K562 (cell line): ENCODE measurements around the gene TEX14. TPM values are rescaled to one million over a fixed set of nuclear protein-coding genes. Genes with fewer than 3 reads are reported as not detected.

ENCODE experiments used
- ATAC-seq: fragments of 200-7000 bp; cut with Tn5 transposase; 3 replicates; pipeline ENCODE4 v1.9.1; 2020; ENCODE audit warnings: moderate library complexity
- BruUV-seq: library from RNA; stranded (reverse); fragments of 400-500 nt; replicated peaks from 2 replicates; lab custom pipeline; 2021; lab: Mats Ljungman, UMichigan
- CTCF ChIA-PET: fragments of 300-600 bp; formaldehyde crosslinking; extraction: SDS; loops from one replicate; lab custom pipeline; 2021; ENCODE audit warnings: low intra/inter-chr PET ratio; lab: Yijun Ruan, JAX
- POLR2A ChIA-PET: fragments of 300-600, 350-650 bp; sonication (Branson Sonifier 250); formaldehyde crosslinking; extraction: SDS; loops from one replicate; lab custom pipeline; 2021; ENCODE audit warnings: antibody characterized with exemption, inconsistent platforms; lab: Yijun Ruan, JAX
- DNase-seq, 4 experiments: peaks; one replicate each; pipeline versions ENCODE4 v3.0.0 to v3.0.0-alpha.2; 2011 to 2018; ENCODE audit warnings: low spot score in 3 of 4, mixed read lengths in 3 of 4; ENCODE audit errors: extremely low read depth in 1 of 4
- FAIRE-seq: peaks from 2 replicates; lab custom pipeline; 2011; peaks lifted over from hg19 to GRCh38; lab: Jason Lieb, UNC
- H2AFZ ChIP-seq: 2 replicates; pipeline ENCODE4 v1.6.0; 2011; ENCODE audit warnings: low read depth, low read length, control low read depth, inconsistent platforms
- H3K27ac ChIP-seq: fragments of 200-600 bp; 3 replicates; pipeline ENCODE4 v1.8.0; 2011; ENCODE audit warnings: low read depth, mild to moderate bottlenecking, control low read depth, inconsistent platforms, low read length, moderate library complexity, mixed read lengths; ENCODE audit errors: extremely low read depth
- H3K27me3 ChIP-seq, 2 experiments: fragments of 300-600 bp in 1 of 2; 2 replicates in 1 of 2; 3 replicates in 1 of 2; pipeline versions ENCODE4 v1.6.0 to v1.8.0; 2011; ENCODE audit warnings: inconsistent platforms in 2 of 2, low read length in 2 of 2, mild to moderate bottlenecking in 1 of 2, mixed read lengths in 1 of 2, moderate library complexity in 1 of 2; ENCODE audit not compliant: control insufficient read depth in 2 of 2, insufficient read depth in 2 of 2
- H3K36me3 ChIP-seq: fragments of 300-600 bp; 3 replicates; pipeline ENCODE4 v1.8.0; 2011; ENCODE audit warnings: mild to moderate bottlenecking, low read length, inconsistent platforms; ENCODE audit not compliant: control insufficient read depth, insufficient read depth
- H3K4me1 ChIP-seq, 2 experiments: fragments of 200-600 bp in 1 of 2; replicated peaks in 1 of 2; 2 replicates in 1 of 2; 3 replicates in 1 of 2; pipeline versions ENCODE4 v1.5.1 to v1.8.0; 2011; ENCODE audit warnings: inconsistent platforms in 2 of 2, low read length in 2 of 2, mild to moderate bottlenecking in 1 of 2, mixed read lengths in 1 of 2, moderate library complexity in 1 of 2; ENCODE audit not compliant: control insufficient read depth in 2 of 2, insufficient read depth in 2 of 2
- H3K4me2 ChIP-seq: 2 replicates; pipeline ENCODE4 v1.6.1; 2011; ENCODE audit warnings: low read length, control low read depth, inconsistent platforms, mixed read lengths; ENCODE audit not compliant: insufficient read depth
- H3K4me3 ChIP-seq: fragments of 200-600 bp; sonication (generic), shearing (Covaris generic); 2 replicates; pipeline ENCODE4 v1.5.1; 2016; ENCODE audit warnings: control low read depth, inconsistent platforms
- H3K79me2 ChIP-seq: fragments of 200-600 bp; 3 replicates; pipeline ENCODE4 v1.8.0; 2011; ENCODE audit warnings: low read length, inconsistent platforms; ENCODE audit not compliant: control insufficient read depth, insufficient read depth
- H3K9ac ChIP-seq, 2 experiments: 2 replicates each; pipeline versions ENCODE4 v1.6.0 to v1.6.1; 2011; ENCODE audit warnings: low read depth in 2 of 2, low read length in 2 of 2, control low read depth in 1 of 2, inconsistent platforms in 1 of 2, mild to moderate bottlenecking in 1 of 2, mixed read lengths in 1 of 2; ENCODE audit not compliant: insufficient read depth in 1 of 2
- H3K9me1 ChIP-seq: one replicate; pipeline ENCODE4 v1.6.0; 2011; ENCODE audit warnings: inconsistent platforms, mild to moderate bottlenecking, low read length, moderate library complexity; ENCODE audit not compliant: control insufficient read depth, insufficient read depth
- H3K9me3 ChIP-seq: replicated peaks from 2 replicates; pipeline ENCODE4 v1.5.1; 2011; ENCODE audit warnings: low read depth, low read length, inconsistent platforms; ENCODE audit not compliant: control insufficient read depth, insufficient read depth
- H4K20me1 ChIP-seq: replicated peaks from 2 replicates; pipeline ENCODE4 v1.6.1; 2011; ENCODE audit warnings: low read length, inconsistent platforms, mixed read lengths; ENCODE audit not compliant: control insufficient read depth, insufficient read depth
- CEBPB ChIP-seq: fragments of 450-650 bp; IDR thresholded peaks from 2 replicates; pipeline ENCODE4 v1.6.1; 2016; ENCODE audit warnings: missing genetic modification characterization, missing compliant biosample characterization
- WGBS: fragments of 100-300 bp; shearing (Covaris generic); methylation state at CpG from one replicate; pipeline ENCODE4 v1.1.6; 2016; ENCODE audit warnings: low coverage, mixed read lengths; ENCODE audit not compliant: insufficient coverage; ENCODE audit errors: missing lambda C conversion rate; 5-methylcytosine and 5-hydroxymethylcytosine counted together
- in situ Hi-C: fragments of 300-500 bp; cut with MboI; formaldehyde crosslinking; loops from 4 replicates; pipeline ENCODE4 v1.15.0; 2018; ENCODE audit warnings: inconsistent platforms, mixed read lengths
- intact Hi-C: fragments of 100-400 bp; cut with micrococcal nuclease; formaldehyde crosslinking; loops from 2 replicates; pipeline ENCODE4 v1.14.2; 2022
- polyA plus RNA-seq, 8 experiments: library from polyadenylated mRNA; depleted of rRNA in 4 of 8; stranded (reverse) in 5 of 8; unstranded in 3 of 8; fragments of >200 nt; fragmentation: Nextera tagmentation in 2 of 8; fragmentation: Illumina TruSeq in 1 of 8; extraction: Ambion mirVana in 2 of 8; extraction: Trizol in 1 of 8; gene quantifications; 2 replicates each; pipeline versions ENCODE4 v1.2.1 to v1.2.3, GENCODE V29; 2011 to 2014; ENCODE audit warnings: inconsistent platforms in 1 of 8, missing spikeins in 1 of 8
- small RNA-seq: library from RNA; depleted of rRNA; stranded (forward); fragments of <200 nt; gene quantifications from one replicate; pipeline ENCODE3, GENCODE V24; 2014
- total RNA-seq, 7 experiments: library from RNA; depleted of rRNA in 6 of 7; stranded (reverse); fragments of >200 nt in 6 of 7; fragmentation: Illumina TruSeq in 2 of 7; extraction: Trizol in 2 of 7; gene quantifications; 2 replicates each; pipeline versions ENCODE4 v1.2.1 to v1.2.3, GENCODE V29; 2011 to 2021; ENCODE audit warnings: low replicate concordance in 1 of 7
- TF ChIP-seq, protein P1 (sequence below), 3 experiments: IDR thresholded peaks in 2 of 3; conservative IDR thresholded peaks in 1 of 3; 2 replicates each; pipeline ENCODE4 v1.5.1; 2011 to 2012; ENCODE audit warnings: low read length in 3 of 3, mild to moderate bottlenecking in 3 of 3, control low read depth in 2 of 3, improper control_type of control experiment in 1 of 3, inconsistent platforms in 1 of 3, low read depth in 1 of 3, mixed read lengths in 1 of 3, moderate library complexity in 1 of 3; ENCODE audit not compliant: insufficient read depth in 2 of 3

The TEX14 gene
- total and polyA plus RNA-seq, 9 of the 15 experiments (the other 6 are each of a cell fraction or from before 2014, with no cell fraction given): 0.05 to 0.12 (median 0.09) TPM; not detected in 1

DNA sequence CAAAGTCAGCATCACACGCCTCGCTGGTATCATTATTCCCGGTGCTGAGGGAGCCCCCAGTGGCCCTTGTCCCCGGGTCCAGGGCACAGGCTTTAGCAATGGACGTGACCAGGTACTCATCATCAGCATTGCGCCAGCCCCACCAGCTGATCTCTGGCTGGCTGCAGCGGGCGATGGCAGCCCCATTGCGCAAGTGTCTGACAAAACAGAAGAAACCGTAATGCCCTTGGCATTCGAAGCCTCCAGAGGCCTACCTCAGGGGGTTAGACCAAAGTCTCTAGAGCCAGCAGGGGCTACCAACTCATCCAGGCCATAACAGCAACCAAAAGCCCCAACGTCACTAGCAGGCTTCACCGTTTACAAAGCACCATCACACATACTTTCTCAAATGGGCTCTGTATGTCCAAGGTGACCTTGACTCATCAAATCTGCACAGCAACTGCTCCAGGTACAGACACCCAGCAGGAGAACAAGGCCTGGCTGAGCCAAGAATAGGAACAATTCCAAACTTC is 184.7 kb downstream of the TEX14 start:
- H3K4me1 ChIP-seq: no peaks in the 10 kb centered on the region
- ChIA-PET POLR2A (interaction anchor here (1.1 to 5.4 kb wide), 2 partner anchors 7 to 13 kb away, joined by 4 to 26 read pairs; no protein-coding TSS in a partner anchor), CTCF (no interaction called here)
- no peak overlapping the region for H3K4me2 ChIP-seq
- ATAC-seq: no peak
- FAIRE-seq: no peak
- in situ Hi-C loops (no loop called here), intact Hi-C loops (no loop called here)
- H3K27ac ChIP-seq: no peak overlapping the region
- no peak overlapping the region for H2AFZ ChIP-seq
- peak; percentile 47; the same call in 1 of the 2 replicates for TF ChIP-seq CEBPB (tag)
- TF ChIP-seq, protein P1, sequence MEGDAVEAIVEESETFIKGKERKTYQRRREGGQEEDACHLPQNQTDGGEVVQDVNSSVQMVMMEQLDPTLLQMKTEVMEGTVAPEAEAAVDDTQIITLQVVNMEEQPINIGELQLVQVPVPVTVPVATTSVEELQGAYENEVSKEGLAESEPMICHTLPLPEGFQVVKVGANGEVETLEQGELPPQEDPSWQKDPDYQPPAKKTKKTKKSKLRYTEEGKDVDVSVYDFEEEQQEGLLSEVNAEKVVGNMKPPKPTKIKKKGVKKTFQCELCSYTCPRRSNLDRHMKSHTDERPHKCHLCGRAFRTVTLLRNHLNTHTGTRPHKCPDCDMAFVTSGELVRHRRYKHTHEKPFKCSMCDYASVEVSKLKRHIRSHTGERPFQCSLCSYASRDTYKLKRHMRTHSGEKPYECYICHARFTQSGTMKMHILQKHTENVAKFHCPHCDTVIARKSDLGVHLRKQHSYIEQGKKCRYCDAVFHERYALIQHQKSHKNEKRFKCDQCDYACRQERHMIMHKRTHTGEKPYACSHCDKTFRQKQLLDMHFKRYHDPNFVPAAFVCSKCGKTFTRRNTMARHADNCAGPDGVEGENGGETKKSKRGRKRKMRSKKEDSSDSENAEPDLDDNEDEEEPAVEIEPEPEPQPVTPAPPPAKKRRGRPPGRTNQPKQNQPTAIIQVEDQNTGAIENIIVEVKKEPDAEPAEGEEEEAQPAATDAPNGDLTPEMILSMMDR (IDR thresholded peaks at IDR 0.05 in 2 of 3, conservative IDR thresholded peaks at IDR 0.05 in 1 of 3; ENCODE audit: insufficient read depth in 2 of 3, low read depth in 1 of 3, low read length in 3 of 3): no peak
- WGBS: 92% methylated on average over 13 of the region's 13 CpGs
- H3K9ac ChIP-seq: no peak overlapping the region
- H3K9me3 ChIP-seq: no peaks in the 10 kb centered on the region
- H3K9me1 ChIP-seq: no peaks in the 10 kb centered on the region
- no peaks in the 10 kb centered on the region for H3K27me3 ChIP-seq
- no peak for DNase-seq
- H3K36me3 ChIP-seq: peaks cover 95% of the 10 kb centered on the region
- no peak overlapping the region for H3K4me3 ChIP-seq
- no peaks in the 10 kb centered on the region for H4K20me1 ChIP-seq
- no TSS peak for BruUV-seq
- H3K79me2 ChIP-seq: no peaks in the 10 kb centered on the region

Small RNA genes lying within 50 kb of the gene (small RNA-seq; reads per million reads assigned to genes)
- gene AC011195.1: not detected
- gene RF00012: not detected
- 17.0 reads per million, percentile 96 among the genes with 10 or more reads in this experiment for gene RNU1-108P
- gene RNU1-52P: 0.29 reads per million
- gene RNU1-85P: 17.3 reads per million, percentile 96 among the genes with 10 or more reads in this experiment

Other genes with a start within 250 kb of the TEX14 start
- gene HSF5, start 203.6 kb downstream of the TEX14 start, total RNA-seq (2014; rRNA removed): not detected in 2 replicates
- gene HSF5, start 203.6 kb downstream of the TEX14 start, total RNA-seq (2014; rRNA removed; fragmentation: Illumina TruSeq; extraction: Trizol): not detected in 2 replicates
- not detected in 2 replicates for gene HSF5, start 203.6 kb downstream of the TEX14 start, total RNA-seq (2015; rRNA removed; fragmentation: Illumina TruSeq; extraction: Trizol)
- gene HSF5, start 203.6 kb downstream of the TEX14 start, total RNA-seq (2021): not detected in 2 replicates
- not detected in 2 replicates for gene HSF5, start 203.6 kb downstream of the TEX14 start, polyA plus RNA-seq (2011; rRNA removed)
- gene HSF5, start 203.6 kb downstream of the TEX14 start, polyA plus RNA-seq (2014; fragmentation: Illumina TruSeq; extraction: Trizol): not detected in 2 replicates
- not detected for gene HSF5, start 203.6 kb downstream of the TEX14 start, polyA plus RNA-seq (2014; fragmentation: Nextera tagmentation; extraction: Ambion mirVana)
- 0.04 TPM in 1 of 2 replicates, not detected in the other for gene HSF5, start 203.6 kb downstream of the TEX14 start, polyA plus RNA-seq (2014; rRNA removed)
- gene MTMR4, start 177.4 kb downstream of the TEX14 start, total RNA-seq (2014; rRNA removed): 28.7 and 40.9 TPM in 2 replicates
- gene MTMR4, start 177.4 kb downstream of the TEX14 start, total RNA-seq (2014; rRNA removed; fragmentation: Illumina TruSeq; extraction: Trizol): 28.4 and 28.5 TPM in 2 replicates
- 32.5 and 35.9 TPM in 2 replicates for gene MTMR4, start 177.4 kb downstream of the TEX14 start, total RNA-seq (2015; rRNA removed; fragmentation: Illumina TruSeq; extraction: Trizol)
- 43.7 and 45.7 TPM in 2 replicates for gene MTMR4, start 177.4 kb downstream of the TEX14 start, total RNA-seq (2021)
- 44.6 and 57.3 TPM in 2 replicates for gene MTMR4, start 177.4 kb downstream of the TEX14 start, polyA plus RNA-seq (2011; rRNA removed)
- gene MTMR4, start 177.4 kb downstream of the TEX14 start, polyA plus RNA-seq (2014; fragmentation: Illumina TruSeq; extraction: Trizol): 25.7 and 29.4 TPM in 2 replicates
- 1 to 10 TPM; 8.8 to 9.1 TPM for gene MTMR4, start 177.4 kb downstream of the TEX14 start, polyA plus RNA-seq (2014; fragmentation: Nextera tagmentation; extraction: Ambion mirVana)
- gene MTMR4, start 177.4 kb downstream of the TEX14 start, polyA plus RNA-seq (2014; rRNA removed): 22.7 and 27.4 TPM in 2 replicates
- gene RAD51C, start 557 bp upstream of the TEX14 start, total RNA-seq (2014; rRNA removed): 66.4 and 103 TPM in 2 replicates
- 126 and 145 TPM in 2 replicates for gene RAD51C, start 557 bp upstream of the TEX14 start, total RNA-seq (2014; rRNA removed; fragmentation: Illumina TruSeq; extraction: Trizol)
- gene RAD51C, start 557 bp upstream of the TEX14 start, total RNA-seq (2015; rRNA removed; fragmentation: Illumina TruSeq; extraction: Trizol): 96.1 and 106 TPM in 2 replicates
- gene RAD51C, start 557 bp upstream of the TEX14 start, total RNA-seq (2021): 93.9 and 96.9 TPM in 2 replicates
- 107 and 137 TPM in 2 replicates for gene RAD51C, start 557 bp upstream of the TEX14 start, polyA plus RNA-seq (2011; rRNA removed)
- gene RAD51C, start 557 bp upstream of the TEX14 start, polyA plus RNA-seq (2014; fragmentation: Illumina TruSeq; extraction: Trizol): 113 and 135 TPM in 2 replicates
- 100 to 1,000 TPM; 341 TPM for gene RAD51C, start 557 bp upstream of the TEX14 start, polyA plus RNA-seq (2014; fragmentation: Nextera tagmentation; extraction: Ambion mirVana)
- gene RAD51C, start 557 bp upstream of the TEX14 start, polyA plus RNA-seq (2014; rRNA removed): 148 and 161 TPM in 2 replicates
- gene PPM1E, start 63.8 kb upstream of the TEX14 start, total RNA-seq (2014; rRNA removed): 4.7 and 5.3 TPM in 2 replicates
- gene PPM1E, start 63.8 kb upstream of the TEX14 start, total RNA-seq (2014; rRNA removed; fragmentation: Illumina TruSeq; extraction: Trizol): 5.2 and 5.6 TPM in 2 replicates
- gene PPM1E, start 63.8 kb upstream of the TEX14 start, total RNA-seq (2015; rRNA removed; fragmentation: Illumina TruSeq; extraction: Trizol): 4.1 and 5.2 TPM in 2 replicates
- 5.7 and 5.9 TPM in 2 replicates for gene PPM1E, start 63.8 kb upstream of the TEX14 start, total RNA-seq (2021)
- 1.7 and 3.6 TPM in 2 replicates for gene PPM1E, start 63.8 kb upstream of the TEX14 start, polyA plus RNA-seq (2011; rRNA removed)
- gene PPM1E, start 63.8 kb upstream of the TEX14 start, polyA plus RNA-seq (2014; fragmentation: Illumina TruSeq; extraction: Trizol): 4.8 and 5.7 TPM in 2 replicates
- 1 to 10 TPM; 1.0 to 1.8 TPM for gene PPM1E, start 63.8 kb upstream of the TEX14 start, polyA plus RNA-seq (2014; fragmentation: Nextera tagmentation; extraction: Ambion mirVana)
- 2.8 and 3.2 TPM in 2 replicates for gene PPM1E, start 63.8 kb upstream of the TEX14 start, polyA plus RNA-seq (2014; rRNA removed)